DND-41 (cell line): ENCODE measurements around the gene SLC6A3.

Experiments used
- ATAC-seq: fragments of 200-7000 bp; cut with Tn5 transposase; 3 replicates; pipeline ENCODE4 v1.9.1; 2021; ENCODE audit warnings: low read depth; ENCODE audit not compliant: insufficient read depth
- DNase-seq: peaks from one replicate; pipeline ENCODE4 v3.0.0-alpha.2; 2020
- H2AFZ ChIP-seq: 2 replicates; pipeline ENCODE4 v1.6.0; 2012; ENCODE audit warnings: low read depth, low read length
- H3K27ac ChIP-seq: 2 replicates; pipeline ENCODE4 v1.5.1; 2012; ENCODE audit warnings: low read length, inconsistent platforms
- H3K27me3 ChIP-seq: fragments of 200-600 bp; sonication (generic); 2 replicates; pipeline ENCODE4 v1.6.0; 2012; ENCODE audit warnings: low read length, mild to moderate bottlenecking, inconsistent platforms; ENCODE audit not compliant: insufficient read depth, poor library complexity
- H3K36me3 ChIP-seq: 2 replicates; pipeline ENCODE4 v1.5.1; 2012; ENCODE audit warnings: low read length, inconsistent platforms; ENCODE audit not compliant: insufficient read depth
- H3K4me1 ChIP-seq: 2 replicates; pipeline ENCODE4 v1.5.1; 2012; ENCODE audit warnings: mild to moderate bottlenecking, low read length; ENCODE audit not compliant: insufficient read depth
- H3K4me2 ChIP-seq: 2 replicates; pipeline ENCODE4 v1.6.0; 2012; ENCODE audit warnings: mild to moderate bottlenecking, moderate library complexity, low read length, inconsistent platforms; ENCODE audit not compliant: insufficient read depth
- H3K4me3 ChIP-seq, 2 experiments: fragments of 200-600 bp in 1 of 2; shearing (Covaris generic) in 1 of 2; 2 replicates each; pipeline ENCODE4 v1.5.1; 2012 to 2016; ENCODE audit warnings: inconsistent platforms in 2 of 2, low read length in 2 of 2, mild to moderate bottlenecking in 2 of 2, low read depth in 1 of 2, moderate library complexity in 1 of 2
- H3K79me2 ChIP-seq: 2 replicates; pipeline ENCODE4 v1.6.0; 2012; ENCODE audit warnings: low read length, inconsistent platforms; ENCODE audit not compliant: insufficient read depth
- H3K9ac ChIP-seq: 2 replicates; pipeline ENCODE4 v1.6.0; 2012; ENCODE audit warnings: low read depth, mild to moderate bottlenecking, inconsistent platforms, low read length, moderate library complexity
- H3K9me3 ChIP-seq: 2 replicates; pipeline ENCODE4 v1.5.1; 2012; ENCODE audit warnings: low read length, moderate library complexity, mild to moderate bottlenecking, inconsistent platforms; ENCODE audit not compliant: insufficient read depth, severe bottlenecking
- H4K20me1 ChIP-seq: 2 replicates; pipeline ENCODE4 v1.6.0; 2012; ENCODE audit warnings: low read length; ENCODE audit not compliant: insufficient read depth
- CTCF ChIP-seq: IDR thresholded peaks from 2 replicates; pipeline ENCODE4 v1.5.1; 2012; ENCODE audit warnings: borderline replicate concordance, low read length, moderate library complexity, mild to moderate bottlenecking; ENCODE audit not compliant: poor library complexity, severe bottlenecking; ENCODE audit errors: extremely low read depth
- EZH2 ChIP-seq: IDR thresholded peaks from 3 replicates; pipeline ENCODE4 v1.6.1; 2012; ENCODE audit warnings: borderline replicate concordance, low read depth, mild to moderate bottlenecking, moderate library complexity, low read length, inconsistent platforms; ENCODE audit not compliant: severe bottlenecking

Gene SLC6A3

GRCh38 chr5:1400936-1401335 is 44.3 kb downstream of the SLC6A3 start:
- DNase-seq = no peak
- no peaks in the 10 kb centered on the region for H3K27me3 ChIP-seq

GRCh38 chr5:1400211-1400855 is 44.9 kb downstream of the SLC6A3 start:
- no peaks in the 10 kb centered on the region for H3K36me3 ChIP-seq
- H3K27ac ChIP-seq = no peak overlapping the region
- H2AFZ ChIP-seq = no peak overlapping the region
- no peak for ATAC-seq
- no peak overlapping the region for H3K4me3 ChIP-seq
- H3K79me2 ChIP-seq = no peaks in the 10 kb centered on the region
- no peaks in the 10 kb centered on the region for H4K20me1 ChIP-seq
- H3K4me2 ChIP-seq = no peak overlapping the region
- no peaks in the 10 kb centered on the region for H3K9me3 ChIP-seq
- DNase-seq = no peak
- H3K27me3 ChIP-seq = no peaks in the 10 kb centered on the region
- no peak for TF ChIP-seq CTCF
- no peak for TF ChIP-seq EZH2
- no peak overlapping the region for H3K9ac ChIP-seq
- H3K4me1 ChIP-seq = no peaks in the 10 kb centered on the region

More at GRCh38 chr5:1400936-1401335, 44.3 kb downstream of the SLC6A3 start:
- Histone ChIP-seq H3K9me3 (no peaks in the 10 kb centered on the region), H4K20me1 (no peaks in the 10 kb centered on the region), H3K4me3 (no peak overlapping the region), H3K4me1 (no peaks in the 10 kb centered on the region), H3K4me2 (no peak overlapping the region), H2AFZ (no peak overlapping the region), H3K36me3 (no peaks in the 10 kb centered on the region), H3K27ac (no peak overlapping the region), H3K9ac (no peak overlapping the region), H3K79me2 (no peaks in the 10 kb centered on the region)
- no peak for TF ChIP-seq CTCF
- no peak for TF ChIP-seq EZH2
- ATAC-seq = no peak

- Histone ChIP-seq H4K20me1 (no peaks in the 10 kb centered on the region), H2AFZ (no peak overlapping the region), H3K4me1 (no peaks in the 10 kb centered on the region), H3K9ac (no peak overlapping the region), H3K27ac (no peak overlapping the region), H3K36me3 (no peaks in the 10 kb centered on the region), H3K9me3 (no peaks in the 10 kb centered on the region), H3K79me2 (no peaks in the 10 kb centered on the region), H3K27me3 (no peaks in the 10 kb centered on the region), H3K4me2 (no peak overlapping the region), H3K4me3 (no peak overlapping the region)
- TF ChIP-seq EZH2 (no peak), CTCF (no peak)
- DNase-seq (no peak), ATAC-seq (no peak)
Measured at GRCh38 chr5:1399737-1400136, 45.5 kb downstream of the SLC6A3 start.

GRCh38 chr5:1396293-1396816 is 48.9 kb downstream of the SLC6A3 start:
- H3K27me3 ChIP-seq = no peaks in the 10 kb centered on the region

More at GRCh38 chr5:1396293-1396816, 48.9 kb downstream of the SLC6A3 start:
- Histone ChIP-seq H3K4me1 (no peaks in the 10 kb centered on the region), H3K4me2 (no peak overlapping the region), H3K9ac (no peak overlapping the region), H3K9me3 (no peaks in the 10 kb centered on the region), H4K20me1 (no peaks in the 10 kb centered on the region), H3K36me3 (no peaks in the 10 kb centered on the region), H2AFZ (no peak overlapping the region), H3K4me3 (no peak overlapping the region), H3K79me2 (no peaks in the 10 kb centered on the region), H3K27ac (no peak overlapping the region)
- DNase-seq (no peak), ATAC-seq (no peak)
- TF ChIP-seq CTCF (no peak), EZH2 (no peak)
